HepG2 (cell line): Measurements from ENCODE around the gene LPAR1. TPM values are rescaled to one million over a fixed set of nuclear protein-coding genes. Genes with fewer than 3 reads are reported as not detected.

Experiments used
- ATAC-seq: fragments of 200-7000 bp; cut with Tn5 transposase; 3 replicates; pipeline ENCODE4 v1.9.1; 2020; ENCODE audit warnings: mild to moderate bottlenecking, moderate library complexity
- BruUV-seq: library from RNA; stranded (reverse); fragments of 400-500 nt; replicated peaks from 2 replicates; lab custom pipeline; 2021; lab: Mats Ljungman, UMichigan
- CTCF ChIA-PET: fragments of 300-600 bp; formaldehyde crosslinking; extraction: SDS; loops from one replicate; lab custom pipeline; 2021; ENCODE audit warnings: low total read pairs, inconsistent platforms, low intra/inter-chr PET ratio; lab: Yijun Ruan, JAX
- POLR2A ChIA-PET: fragments of 350-600 bp; sonication (Branson Sonifier 250); formaldehyde crosslinking; loops from one replicate; lab custom pipeline; 2020; ENCODE audit warnings: antibody characterized with exemption, inconsistent platforms; lab: Yijun Ruan, JAX
- DNase-seq: peaks from one replicate; pipeline ENCODE4 v3.0.0-alpha.2; 2015; ENCODE audit warnings: low spot score
- FAIRE-seq: peaks from 3 replicates; lab custom pipeline; 2011; peaks lifted over from hg19 to GRCh38; lab: Jason Lieb, UNC
- H2AFZ ChIP-seq: one replicate; pipeline ENCODE4 v1.6.1; 2011; ENCODE audit warnings: low read length, inconsistent platforms
- H3K27ac ChIP-seq: fragments of 300-600 bp; 3 replicates; pipeline ENCODE4 v1.8.0; 2011; ENCODE audit warnings: mixed run types, mild to moderate bottlenecking, mixed read lengths, low read length, inconsistent platforms; ENCODE audit not compliant: insufficient read depth; ENCODE audit errors: extremely low read length
- H3K27me3 ChIP-seq, 2 experiments: fragments of 200-600 bp in 1 of 2; 2 replicates in 1 of 2; 3 replicates in 1 of 2; pipeline versions ENCODE4 v1.6.0 to v1.8.0; 2011; ENCODE audit warnings: low read length in 2 of 2, mild to moderate bottlenecking in 2 of 2, moderate library complexity in 2 of 2, inconsistent platforms in 1 of 2; ENCODE audit not compliant: insufficient read depth in 2 of 2, control insufficient read depth in 1 of 2
- H3K36me3 ChIP-seq, 2 experiments: fragments of 200-600 bp in 1 of 2; replicated peaks in 1 of 2; 2 replicates in 1 of 2; 3 replicates in 1 of 2; pipeline versions ENCODE4 v1.5.1 to v1.8.0; 2011; ENCODE audit warnings: low read length in 2 of 2, inconsistent platforms in 1 of 2; ENCODE audit not compliant: insufficient read depth in 2 of 2, control insufficient read depth in 1 of 2
- H3K4me1 ChIP-seq: 2 replicates; pipeline ENCODE4 v1.5.1; 2012; ENCODE audit warnings: low read length, inconsistent platforms; ENCODE audit not compliant: insufficient read depth
- H3K4me2 ChIP-seq: 2 replicates; pipeline ENCODE4 v1.6.0; 2011; ENCODE audit warnings: low read depth, low read length, inconsistent platforms
- H3K4me3 ChIP-seq, 3 experiments: fragments of 200-600 bp in 1 of 3; sonication (generic), shearing (Covaris generic) in 1 of 3; replicated peaks in 1 of 3; 2 replicates each; pipeline ENCODE4 v1.5.1; 2011 to 2016; ENCODE audit warnings: low read length in 3 of 3, inconsistent platforms in 2 of 3, low read depth in 2 of 3, mild to moderate bottlenecking in 2 of 3, control low read depth in 1 of 3, mixed read lengths in 1 of 3; ENCODE audit not compliant: insufficient read depth in 1 of 3
- H3K79me2 ChIP-seq: one replicate; pipeline ENCODE4 v1.6.1; 2011; ENCODE audit warnings: low read length, inconsistent platforms; ENCODE audit not compliant: insufficient read depth
- H3K9ac ChIP-seq: 2 replicates; pipeline ENCODE4 v1.6.0; 2011; ENCODE audit warnings: mild to moderate bottlenecking, low read depth, low read length, inconsistent platforms; ENCODE audit not compliant: insufficient read depth
- H3K9me3 ChIP-seq: 2 replicates; pipeline ENCODE4 v1.5.1; 2012; ENCODE audit warnings: mild to moderate bottlenecking, low read length
- H4K20me1 ChIP-seq: 2 replicates; pipeline ENCODE4 v1.6.0; 2011; ENCODE audit warnings: inconsistent platforms, mild to moderate bottlenecking, low read length, moderate library complexity; ENCODE audit not compliant: insufficient read depth
- BATF2 ChIP-seq: sonication (generic); formaldehyde crosslinking; IDR thresholded peaks from 2 replicates; pipeline ENCODE4 v1.8.0; 2022; ENCODE audit warnings: mild to moderate bottlenecking, missing genetic modification reagents, moderate library complexity
- HNF1B ChIP-seq: sonication (generic); formaldehyde crosslinking; IDR thresholded peaks from 2 replicates; pipeline ENCODE4 v1.5.1; 2020; ENCODE audit warnings: mild to moderate bottlenecking, moderate library complexity, missing genetic modification reagents
- KMT2A ChIP-seq: sonication (generic); formaldehyde crosslinking; IDR thresholded peaks from 2 replicates; pipeline ENCODE4 v1.4.0; 2020; ENCODE audit warnings: missing genetic modification reagents
- RXRB ChIP-seq: IDR thresholded peaks from 2 replicates; pipeline ENCODE4 v1.6.1; 2016; ENCODE audit warnings: borderline replicate concordance, missing genetic modification reagents, missing compliant biosample characterization
- THAP11 ChIP-seq: IDR thresholded peaks from 2 replicates; pipeline ENCODE4 v1.6.1; 2016; ENCODE audit warnings: missing biosample characterization, missing genetic modification reagents
- ZBTB10 ChIP-seq: sonication (generic); formaldehyde crosslinking; IDR thresholded peaks from 2 replicates; pipeline ENCODE4 v1.4.0; 2020; ENCODE audit warnings: missing genetic modification reagents, borderline replicate concordance
- ZNF326 ChIP-seq: sonication (generic); formaldehyde crosslinking; IDR thresholded peaks from 2 replicates; pipeline ENCODE4 v1.4.0; 2020; ENCODE audit warnings: missing genetic modification reagents, borderline replicate concordance
- ZNF619 ChIP-seq: sonication (generic); formaldehyde crosslinking; IDR thresholded peaks from 2 replicates; pipeline ENCODE4 v1.4.0; 2020; ENCODE audit warnings: mild to moderate bottlenecking, missing genetic modification reagents
- WGBS: methylation state at CpG from one replicate; pipeline ENCODE4 v1.1.6; 2017; ENCODE audit warnings: low lambda C conversion rate; 5-methylcytosine and 5-hydroxymethylcytosine counted together
- in situ Hi-C: cut with HindIII; loops from 2 replicates; pipeline ENCODE4 v1.10.0; 2017; ENCODE audit warnings: low pct_unique_long_range_greater_than_20kb; ENCODE audit not compliant: extremely low pct_ligation_motif_present
- intact Hi-C: fragments of 100-400 bp; cut with micrococcal nuclease; formaldehyde crosslinking; loops from one replicate; pipeline ENCODE4 v1.10.0; 2022; ENCODE audit not compliant: unreplicated experiment
- polyA plus RNA-seq, 8 experiments: library from polyadenylated mRNA; depleted of rRNA in 3 of 8; stranded (reverse) in 7 of 8; unstranded in 1 of 8; fragments of >200 nt; fragmentation: Illumina TruSeq in 4 of 8; extraction: Trizol in 4 of 8; gene quantifications; 2 replicates each; pipeline versions ENCODE4 v1.2.1 to v1.2.3, GENCODE V29; 2011 to 2016; ENCODE audit warnings: low read depth in 4 of 8, missing spikeins in 1 of 8, mixed read lengths in 1 of 8; ENCODE audit not compliant: insufficient read depth in 1 of 8
- total RNA-seq, 5 experiments: library from RNA; depleted of rRNA; stranded (reverse); fragments of >200 nt; fragmentation: Illumina TruSeq; extraction: Trizol; gene quantifications; 2 replicates each; pipeline ENCODE4 v1.2.3, GENCODE V29; 2016; ENCODE audit warnings: low read depth in 1 of 5

The LPAR1 gene
- total and polyA plus RNA-seq, 2 of the 13 experiments (the other 11 are each of a cell fraction or from before 2014, with no cell fraction given): not detected

GRCh38 chr9:110830495-110830894 is 207.8 kb downstream of the LPAR1 start:
- POLR2A ChIA-PET: no interaction called here
- Histone ChIP-seq H3K4me1 (no peaks in the 10 kb centered on the region), H3K36me3 (no peaks in the 10 kb centered on the region)
- TF ChIP-seq BATF2: no peak
- TF ChIP-seq ZNF326: no peak
- TF ChIP-seq THAP11 (CRISPR knock-in tag): no peak
- TF ChIP-seq RXRB (CRISPR knock-in tag): no peak
- no peak for TF ChIP-seq HNF1B (CRISPR knock-in tag)
- no peak for TF ChIP-seq ZNF619 (CRISPR knock-in tag)
- TF ChIP-seq KMT2A (CRISPR knock-in tag): no peak
- no peak for TF ChIP-seq ZBTB10 (CRISPR knock-in tag)
- TF ChIP-seq, all 625 proteins: peak for 0
- ATAC-seq (no peak), DNase-seq (no peak), FAIRE-seq (no peak)
- Histone ChIP-seq H3K27ac (no peak overlapping the region), H3K27me3 (no peaks in the 10 kb centered on the region), H2AFZ (no peak overlapping the region), H3K9ac (no peak overlapping the region), H4K20me1 (no peaks in the 10 kb centered on the region), H3K79me2 (no peaks in the 10 kb centered on the region), H3K4me3 (no peak overlapping the region), H3K4me2 (no peak overlapping the region), H3K9me3 (no peaks in the 10 kb centered on the region)
- CTCF ChIA-PET: no interaction called here
- BruUV-seq: no TSS peak
- intact Hi-C loops (no loop called here), in situ Hi-C loops (no loop called here)
- WGBS: 47% methylated on average over 15 of the region's 21 CpGs
